ENCODE data around the gene ZHX3. TPM values are rescaled to one million over a fixed set of nuclear protein-coding genes. Genes with fewer than 3 reads are reported as not detected.

ZHX3 gene
- total and polyA plus RNA-seq, 10 of the 15 experiments (the other 5 are each of a cell fraction or from before 2014, with no cell fraction given) = 1.3 to 14.0 (median 5.0) TPM

GRCh38 chr20:41168281-41169161, 149.0 kb downstream of the ZHX3 start:
- intact Hi-C loops (cut with micrococcal nuclease; ENCODE audit: unreplicated experiment) = no loop called here
- CTCF ChIA-PET = interaction anchor here (0.7 to 1.4 kb wide), 3 partner anchors 33 to 172 kb away, joined by 3 to 8 read pairs (median 3); partner anchors contain the start of gene LPIN3
- 96% methylated on average over 10 of the region's 10 CpGs for WGBS (ENCODE audit: insufficient coverage, insufficient replicate concordance, low lambda C conversion rate, missing lambda C conversion rate)

More at GRCh38 chr20:41168281-41169161, 149.0 kb downstream of the ZHX3 start:
- ChIA-PET SMC1A (ENCODE audit: uncharacterized antibody, unreplicated experiment) (interaction anchor here (0.7 to 1.8 kb wide), 2 partner anchors 82 to 136 kb away, joined by 3 to 5 read pairs; no protein-coding TSS in a partner anchor), POLR2A (no interaction called here), RAD21 (ENCODE audit: unreplicated experiment) (interaction anchor here (0.9 to 1.4 kb wide), 2 partner anchors 8 to 51 kb away, joined by 3 read pairs; no protein-coding TSS in a partner anchor)
- H3K27me3 ChIP-seq (replicated peaks in 1 of 2; ENCODE audit: control insufficient read depth in 2 of 2, insufficient read depth in 2 of 2, low read length in 1 of 2) = no peaks in the 10 kb centered on the region
- no peak overlapping the region for H3K4me3 ChIP-seq
- no peak overlapping the region for H2AFZ ChIP-seq (ENCODE audit: control insufficient read depth, low read depth, low read length)
- no peak overlapping the region for H3K9ac ChIP-seq (ENCODE audit: control insufficient read depth, insufficient read depth, low read length)
- ATAC-seq = no peak
- peaks cover 3% of the 10 kb centered on the region; the same call in 1 of the 2 replicates for H4K20me1 ChIP-seq (ENCODE audit: control insufficient read depth, insufficient read depth)
- BruUV-seq (replicated peaks) = no TSS peak
- peaks cover 36 to 69% of the 10 kb centered on the region in 2 experiments for H3K36me3 ChIP-seq (ENCODE audit: control insufficient read depth in 2 of 2, insufficient read depth in 2 of 2, low read length in 1 of 2)
- no peak for DNase-seq (ENCODE audit: low read depth, low spot score)
- TF ChIP-seq CBFB (IDR thresholded peaks at IDR 0.05; ENCODE audit: low read depth) = no peak
- no peak for TF ChIP-seq TBL1XR1 (IDR thresholded peaks at IDR 0.05; ENCODE audit: low read depth, low read length)
- no peak for TF ChIP-seq ESRRA (IDR thresholded peaks at IDR 0.05; ENCODE audit: low read length)
- no peak for TF ChIP-seq SRF (IDR thresholded peaks at IDR 0.05; ENCODE audit: low read depth in 2 of 2, low read length in 2 of 2)
- no peak for TF ChIP-seq CBX5 (IDR thresholded peaks at IDR 0.05; ENCODE audit: low read depth)
- no peak for TF ChIP-seq JUND (IDR thresholded peaks at IDR 0.05; ENCODE audit: low read depth, low read length)
- TF ChIP-seq CUX1 (IDR thresholded peaks at IDR 0.05; ENCODE audit: insufficient replicate concordance, low read depth, low read length) = no peak
- TF ChIP-seq TARDBP (IDR thresholded peaks at IDR 0.05; ENCODE audit: borderline replicate concordance) = no peak
- H3K4me2 ChIP-seq (ENCODE audit: control insufficient read depth, insufficient read depth) = no peak overlapping the region
- H3K27ac ChIP-seq (ENCODE audit: control insufficient read depth, insufficient read depth) = no peak overlapping the region
- in situ Hi-C loops (cut with MboI) = no loop called here
- FAIRE-seq = no peak
- H3K79me2 ChIP-seq (ENCODE audit: control insufficient read depth, insufficient read depth, low read length) = no peaks in the 10 kb centered on the region
- H3K4me1 ChIP-seq (ENCODE audit: control insufficient read depth, insufficient read depth, low read length) = peaks cover 15% of the 10 kb centered on the region
- no peaks in the 10 kb centered on the region for H3K9me3 ChIP-seq (replicated peaks; ENCODE audit: control insufficient read depth, insufficient read depth, low read length)
